ENCODE data around the gene CLEC14A.
A peak's percentile ranks its signal among the peaks of the same experiment; 100 is the strongest.

CLEC14A gene

DNA sequence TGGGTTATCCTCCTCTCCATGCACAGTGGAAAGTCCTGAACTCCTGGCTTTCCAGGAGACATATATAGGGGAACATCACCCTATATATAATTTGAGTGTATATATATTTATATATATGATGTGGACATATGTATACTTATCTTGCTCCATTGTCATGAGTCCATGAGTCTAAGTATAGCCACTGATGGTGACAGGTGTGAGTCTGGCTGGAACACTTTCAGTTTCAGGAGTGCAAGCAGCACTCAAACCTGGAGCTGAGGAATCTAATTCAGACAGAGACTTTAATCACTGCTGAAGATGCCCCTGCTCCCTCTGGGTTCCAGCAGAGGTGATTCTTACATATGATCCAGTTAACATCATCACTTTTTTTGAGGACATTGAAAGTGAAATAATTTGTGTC lies 43.8 kb downstream of the CLEC14A start:
- TF ChIP-seq, protein P1, sequence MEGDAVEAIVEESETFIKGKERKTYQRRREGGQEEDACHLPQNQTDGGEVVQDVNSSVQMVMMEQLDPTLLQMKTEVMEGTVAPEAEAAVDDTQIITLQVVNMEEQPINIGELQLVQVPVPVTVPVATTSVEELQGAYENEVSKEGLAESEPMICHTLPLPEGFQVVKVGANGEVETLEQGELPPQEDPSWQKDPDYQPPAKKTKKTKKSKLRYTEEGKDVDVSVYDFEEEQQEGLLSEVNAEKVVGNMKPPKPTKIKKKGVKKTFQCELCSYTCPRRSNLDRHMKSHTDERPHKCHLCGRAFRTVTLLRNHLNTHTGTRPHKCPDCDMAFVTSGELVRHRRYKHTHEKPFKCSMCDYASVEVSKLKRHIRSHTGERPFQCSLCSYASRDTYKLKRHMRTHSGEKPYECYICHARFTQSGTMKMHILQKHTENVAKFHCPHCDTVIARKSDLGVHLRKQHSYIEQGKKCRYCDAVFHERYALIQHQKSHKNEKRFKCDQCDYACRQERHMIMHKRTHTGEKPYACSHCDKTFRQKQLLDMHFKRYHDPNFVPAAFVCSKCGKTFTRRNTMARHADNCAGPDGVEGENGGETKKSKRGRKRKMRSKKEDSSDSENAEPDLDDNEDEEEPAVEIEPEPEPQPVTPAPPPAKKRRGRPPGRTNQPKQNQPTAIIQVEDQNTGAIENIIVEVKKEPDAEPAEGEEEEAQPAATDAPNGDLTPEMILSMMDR (IDR thresholded peaks at IDR 0.05; ENCODE audit: low read depth, low read length, missing control alignments), result no peak
- H3K4me3 ChIP-seq (replicated peaks; ENCODE audit: low read depth, low read length), result peak overlapping the region; percentile 51; the same call in 1 of the 2 replicates
- DNase-seq (ENCODE audit: extremely low read depth, low read depth), result no peak

DNA sequence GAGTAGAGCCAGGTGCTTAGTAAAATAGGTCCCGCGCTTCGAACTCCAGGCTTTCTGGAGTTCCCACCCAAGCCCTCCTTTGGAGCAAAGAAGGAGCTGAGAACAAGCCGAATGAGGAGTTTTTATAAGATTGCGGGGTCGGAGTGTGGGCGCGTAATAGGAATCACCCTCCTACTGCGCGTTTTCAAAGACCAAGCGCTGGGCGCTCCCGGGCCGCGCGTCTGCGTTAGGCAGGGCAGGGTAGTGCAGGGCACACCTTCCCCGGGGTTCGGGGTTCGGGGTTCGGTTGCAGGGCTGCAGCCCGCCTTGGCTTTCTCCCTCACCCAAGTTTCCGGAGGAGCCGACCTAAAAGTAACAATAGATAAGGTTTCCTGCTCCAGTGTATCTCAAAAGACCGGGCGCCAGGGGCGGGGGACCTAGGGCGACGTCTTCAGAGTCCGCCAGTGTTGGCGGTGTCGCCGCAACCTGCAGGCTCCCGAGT lies 44.6 kb downstream of the CLEC14A start:
- H3K4me3 ChIP-seq (replicated peaks; ENCODE audit: low read depth, low read length), result peak overlapping the region; percentile 51
- TF ChIP-seq, protein P1 (IDR thresholded peaks at IDR 0.05; ENCODE audit: low read depth, low read length, missing control alignments), result no peak
- no peak for DNase-seq (ENCODE audit: extremely low read depth, low read depth)

DNA sequence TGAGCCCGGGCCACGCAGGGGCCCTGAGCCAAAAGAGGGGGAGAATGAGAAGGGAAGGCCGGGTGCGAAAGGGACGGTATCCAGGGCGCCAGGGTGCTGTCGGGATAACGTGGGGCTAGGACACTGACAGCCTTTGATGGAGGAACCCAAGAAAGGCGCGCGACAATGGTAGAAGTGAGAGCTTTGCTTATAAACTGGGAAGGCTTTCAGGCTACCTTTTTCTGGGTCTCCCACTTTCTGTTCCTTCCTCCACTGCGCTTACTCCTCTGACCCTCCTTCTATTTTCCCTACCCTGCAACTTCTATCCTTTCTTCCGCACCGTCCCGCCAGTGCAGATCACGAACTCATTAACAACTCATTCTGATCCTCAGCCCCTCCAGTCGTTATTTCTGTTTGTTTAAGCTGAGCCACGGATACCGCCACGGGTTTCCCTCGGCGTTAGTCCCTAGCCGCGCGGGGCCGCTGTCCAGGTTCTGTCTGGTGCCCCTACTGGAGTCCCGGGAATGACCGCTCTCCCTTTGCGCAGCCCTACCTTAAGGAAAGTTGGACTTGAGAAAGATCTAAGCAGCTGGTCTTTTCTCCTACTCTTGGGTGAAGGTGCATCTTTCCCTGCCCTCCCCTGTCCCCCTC lies 45.2 kb downstream of the CLEC14A start:
- no peak for DNase-seq (ENCODE audit: extremely low read depth, low read depth)
- TF ChIP-seq, protein P1 (IDR thresholded peaks at IDR 0.05; ENCODE audit: low read depth, low read length, missing control alignments), result peak; percentile 38
- peak overlapping the region; percentile 51 for H3K4me3 ChIP-seq (replicated peaks; ENCODE audit: low read depth, low read length)

DNA sequence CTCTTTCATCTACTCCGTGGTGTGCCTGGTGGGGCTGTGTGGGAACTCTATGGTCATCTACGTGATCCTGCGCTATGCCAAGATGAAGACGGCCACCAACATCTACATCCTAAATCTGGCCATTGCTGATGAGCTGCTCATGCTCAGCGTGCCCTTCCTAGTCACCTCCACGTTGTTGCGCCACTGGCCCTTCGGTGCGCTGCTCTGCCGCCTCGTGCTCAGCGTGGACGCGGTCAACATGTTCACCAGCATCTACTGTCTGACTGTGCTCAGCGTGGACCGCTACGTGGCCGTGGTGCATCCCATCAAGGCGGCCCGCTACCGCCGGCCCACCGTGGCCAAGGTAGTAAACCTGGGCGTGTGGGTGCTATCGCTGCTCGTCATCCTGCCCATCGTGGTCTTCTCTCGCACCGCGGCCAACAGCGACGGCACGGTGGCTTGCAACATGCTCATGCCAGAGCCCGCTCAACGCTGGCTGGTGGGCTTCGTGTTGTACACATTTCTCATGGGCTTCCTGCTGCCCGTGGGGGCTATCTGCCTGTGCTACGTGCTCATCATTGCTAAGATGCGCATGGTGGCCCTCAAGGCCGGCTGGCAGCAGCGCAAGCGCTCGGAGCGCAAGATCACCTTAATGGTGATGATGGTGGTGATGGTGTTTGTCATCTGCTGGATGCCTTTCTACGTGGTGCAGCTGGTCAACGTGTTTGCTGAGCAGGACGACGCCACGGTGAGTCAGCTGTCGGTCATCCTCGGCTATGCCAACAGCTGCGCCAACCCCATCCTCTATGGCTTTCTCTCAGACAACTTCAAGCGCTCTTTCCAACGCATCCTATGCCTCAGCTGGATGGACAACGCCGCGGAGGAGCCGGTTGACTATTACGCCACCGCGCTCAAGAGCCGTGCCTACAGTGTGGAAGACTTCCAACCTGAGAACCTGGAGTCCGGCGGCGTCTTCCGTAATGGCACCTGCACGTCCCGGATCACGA lies 46.0 kb downstream of the CLEC14A start:
- TF ChIP-seq, protein P1 (IDR thresholded peaks at IDR 0.05; ENCODE audit: low read depth, low read length, missing control alignments), result no peak
- no peak for DNase-seq (ENCODE audit: extremely low read depth, low read depth)
- peak overlapping the region; percentile 51 for H3K4me3 ChIP-seq (replicated peaks; ENCODE audit: low read depth, low read length)

DNA sequence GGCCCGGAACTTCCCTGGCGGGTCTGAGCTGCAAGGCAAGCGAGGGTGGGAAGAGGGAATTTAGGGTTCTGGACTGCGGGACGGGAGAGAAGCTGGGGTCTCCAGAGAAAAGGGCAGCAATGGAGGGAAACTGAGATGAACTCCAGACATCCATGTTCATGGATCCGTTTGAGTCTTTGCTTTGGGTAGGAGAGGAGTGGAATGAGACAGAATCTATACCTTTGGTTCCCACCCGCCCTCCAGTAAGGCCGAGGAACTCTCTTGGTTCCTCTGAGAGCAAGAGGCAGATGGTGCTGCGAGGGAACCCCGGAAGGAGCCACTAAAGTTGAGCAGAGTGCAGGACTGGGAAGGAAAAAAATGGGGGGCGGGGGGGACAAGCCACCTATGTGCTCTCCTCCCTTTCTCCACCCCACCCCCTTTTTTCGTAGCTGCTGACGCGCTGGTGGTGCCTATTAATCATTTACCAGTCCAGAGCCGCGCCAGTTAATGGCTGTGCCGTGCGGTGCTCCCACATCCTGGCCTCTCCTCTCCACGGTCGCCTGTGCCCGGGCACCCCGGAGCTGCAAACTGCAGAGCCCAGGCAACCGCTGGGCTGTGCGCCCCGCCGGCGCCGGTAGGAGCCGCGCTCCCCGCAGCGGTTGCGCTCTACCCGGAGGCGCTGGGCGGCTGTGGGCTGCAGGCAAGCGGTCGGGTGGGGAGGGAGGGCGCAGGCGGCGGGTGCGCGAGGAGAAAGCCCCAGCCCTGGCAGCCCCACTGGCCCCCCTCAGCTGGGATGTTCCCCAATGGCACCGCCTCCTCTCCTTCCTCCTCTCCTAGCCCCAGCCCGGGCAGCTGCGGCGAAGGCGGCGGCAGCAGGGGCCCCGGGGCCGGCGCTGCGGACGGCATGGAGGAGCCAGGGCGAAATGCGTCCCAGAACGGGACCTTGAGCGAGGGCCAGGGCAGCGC lies 47.0 kb downstream of the CLEC14A start:
- H3K4me3 ChIP-seq (replicated peaks; ENCODE audit: low read depth, low read length), result peak overlapping the region; percentile 51
- TF ChIP-seq, protein P1 (IDR thresholded peaks at IDR 0.05; ENCODE audit: low read depth, low read length, missing control alignments), result peak; percentile 53
- no peak for DNase-seq (ENCODE audit: extremely low read depth, low read depth)

Data from HFF-Myc (cell line).